ENCODE measurements around the gene CDK5RAP2.
"Not testable (repeated sequence)": the region's sequence is repeated elsewhere in the genome, so short reads cannot be mapped to it uniquely, and the experiment has no call there.

The CDK5RAP2 gene

DNA sequence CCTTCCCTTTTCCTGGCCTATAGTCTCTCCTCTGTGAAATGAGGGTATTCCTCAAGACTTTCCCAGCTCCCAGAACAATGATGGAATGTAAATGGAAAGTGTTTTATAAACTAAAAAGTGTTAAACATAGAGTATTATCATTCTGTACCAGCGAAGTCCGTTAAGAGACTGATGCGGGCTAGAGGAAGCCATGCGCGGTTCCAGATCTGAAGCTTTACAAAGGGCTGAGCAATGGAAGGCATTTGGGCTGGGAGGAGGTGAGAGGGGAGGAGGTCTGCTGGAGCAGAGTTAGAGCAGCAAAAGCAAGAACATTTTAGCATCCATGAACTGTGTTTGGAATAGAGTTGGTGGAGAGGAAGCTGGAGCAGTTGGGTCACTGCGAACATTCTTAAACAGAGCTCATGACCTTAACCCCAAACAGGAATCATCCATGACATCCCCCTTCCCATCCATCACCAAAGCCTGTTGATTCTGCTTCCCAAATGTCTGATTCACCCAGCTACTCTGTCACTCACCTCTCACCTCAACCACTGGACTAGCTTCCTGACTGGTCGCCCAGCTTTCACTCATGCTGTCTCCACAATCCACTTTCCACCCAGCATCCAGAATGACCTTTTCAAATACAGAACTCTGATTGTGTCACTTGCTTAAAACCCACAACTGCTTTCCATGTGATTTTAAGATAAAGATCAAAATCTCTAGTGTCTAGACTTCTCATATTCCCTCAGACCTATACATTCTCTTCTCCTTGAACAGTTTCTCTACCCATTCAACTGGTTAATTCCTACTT, 37.1 kb downstream of the CDK5RAP2 start:
- no peak for DNase-seq

GRCh38 chr9:120541921-120542320, 38.0 kb downstream of the CDK5RAP2 start:
- DNase-seq = no peak

- DNase-seq = no peak
Observed at GRCh38 chr9:120539951-120540350, 40.0 kb downstream of the CDK5RAP2 start.

- DNase-seq = no peak
Observed at GRCh38 chr9:120538339-120538738, 41.6 kb downstream of the CDK5RAP2 start.

DNA sequence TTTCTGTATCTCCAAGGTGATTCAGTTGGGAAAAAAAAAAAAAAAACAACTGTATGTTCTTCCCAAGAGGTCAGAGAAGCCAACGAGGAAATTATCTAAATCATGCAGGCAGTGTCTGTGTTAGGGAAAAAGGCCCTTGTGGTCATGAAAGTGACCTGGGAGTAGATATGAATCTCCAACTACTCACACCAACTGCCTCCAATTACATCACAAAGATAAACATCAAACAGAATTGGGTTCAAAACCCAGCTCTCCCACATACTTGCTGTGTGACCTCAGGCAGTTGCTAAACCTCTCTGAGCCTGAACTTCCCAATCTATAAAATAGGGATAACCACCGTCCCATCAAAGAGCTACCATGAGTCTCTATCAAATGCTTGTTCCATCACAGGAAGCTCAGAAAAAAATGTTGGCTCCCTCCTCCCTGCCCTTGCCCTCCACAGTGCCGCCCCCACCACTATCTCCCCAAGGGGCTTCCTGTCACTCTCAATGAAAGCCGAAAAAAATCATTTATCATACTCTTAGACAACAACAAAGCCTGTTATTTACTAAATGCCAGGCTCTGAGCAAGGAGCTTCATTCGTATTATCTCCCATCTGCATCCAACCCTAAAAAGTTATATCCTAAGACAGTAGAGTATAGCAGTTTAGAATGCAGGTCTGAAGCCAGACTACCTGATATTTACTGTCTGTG, 42.9 kb downstream of the CDK5RAP2 start:
- DNase-seq = no peak

GRCh38 chr9:120536094-120536493, 43.9 kb downstream of the CDK5RAP2 start:
- no peak for DNase-seq

- DNase-seq = no peak
Observed at GRCh38 chr9:120534266-120534665, 45.7 kb downstream of the CDK5RAP2 start.

DNA sequence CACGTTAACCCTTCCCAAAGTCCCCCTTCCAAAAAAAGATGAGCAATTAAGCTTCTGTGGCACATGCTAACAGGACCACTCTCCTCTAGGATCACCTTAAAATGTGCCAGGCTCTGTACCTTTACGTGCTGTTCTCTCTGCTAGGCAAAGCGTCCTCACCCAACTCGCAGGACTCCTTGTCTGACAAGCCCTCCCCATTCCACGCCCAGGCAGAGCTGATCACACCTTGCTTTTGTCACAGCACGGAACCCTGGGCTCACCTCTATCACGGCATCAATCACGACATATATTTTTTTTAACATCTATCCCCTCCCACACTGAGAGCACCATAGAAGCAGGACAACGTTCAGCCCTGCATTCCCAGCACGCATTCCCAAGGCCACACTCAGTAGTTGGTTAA, 47.1 kb downstream of the CDK5RAP2 start:
- DNase-seq = no peak

DNA sequence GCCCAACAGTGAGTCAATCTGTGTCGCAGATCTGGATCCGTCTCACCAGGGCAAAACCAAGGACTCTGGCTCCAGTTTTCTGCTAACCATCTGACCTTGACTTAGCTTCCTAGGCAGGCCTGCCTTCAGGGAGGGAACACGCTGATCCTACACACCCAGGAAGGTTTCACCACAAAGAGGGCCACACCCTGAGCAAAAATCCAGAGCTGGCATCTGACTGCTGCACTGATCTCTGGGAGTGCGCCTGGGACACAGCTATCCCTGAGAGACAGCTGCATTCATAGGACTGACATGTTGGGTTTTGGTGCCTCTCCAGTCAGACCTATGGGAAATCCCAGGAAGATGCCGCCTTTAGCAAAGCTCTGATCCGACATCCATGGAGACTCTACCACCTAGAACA, 47.5 kb downstream of the CDK5RAP2 start:
- no peak for DNase-seq

DNA sequence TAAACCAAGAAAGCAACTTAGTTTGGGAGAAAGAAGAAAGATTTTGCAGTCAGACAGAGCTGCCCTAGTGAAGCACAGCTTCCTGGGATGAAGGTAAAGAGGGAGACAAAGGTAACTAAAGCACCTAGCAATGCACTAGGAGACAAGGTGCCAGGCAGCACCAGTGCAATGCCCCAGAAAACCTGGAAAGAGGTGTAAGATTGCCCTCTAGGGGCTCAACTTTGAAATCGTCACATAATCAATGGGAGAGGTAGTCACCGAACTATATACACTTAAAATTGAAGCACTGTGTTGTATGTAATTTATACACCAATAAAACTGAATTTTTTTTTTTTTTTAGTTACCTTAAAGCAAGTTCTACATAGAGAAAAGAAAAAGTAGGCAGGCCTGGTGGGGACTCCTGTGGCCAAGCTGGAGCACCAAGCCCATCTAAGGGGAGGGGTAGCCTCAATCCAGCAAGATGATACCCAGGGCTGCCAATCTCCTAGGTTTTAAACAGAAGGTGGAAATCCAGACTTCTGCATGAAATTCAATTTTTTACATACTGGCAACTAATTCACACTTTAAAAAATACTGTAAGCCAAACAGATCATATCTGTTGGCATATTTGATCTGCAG, 48.2 kb downstream of the CDK5RAP2 start:
- no peak for DNase-seq

GRCh38 chr9:120530220-120530832, 49.6 kb downstream of the CDK5RAP2 start:
- not testable (repeated sequence) for DNase-seq

DNA sequence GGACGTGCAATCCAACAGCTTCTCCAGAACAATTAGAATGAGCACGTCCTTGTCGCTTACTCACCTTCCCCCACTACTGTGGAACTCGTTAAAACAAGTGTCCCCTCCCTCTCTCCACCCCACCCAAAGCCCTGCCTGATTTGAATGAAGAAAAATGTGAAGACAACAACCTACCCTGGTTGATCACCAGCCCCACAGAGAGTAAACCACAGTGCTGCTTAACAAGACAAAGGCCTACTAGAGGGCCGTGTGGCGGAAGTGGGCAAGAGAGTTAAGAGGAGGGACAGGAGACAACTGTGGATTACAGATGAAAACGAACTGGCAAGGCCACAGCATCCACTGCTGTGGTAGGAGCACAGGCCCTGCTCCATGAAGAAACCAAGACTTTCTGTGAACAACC, 51.1 kb downstream of the CDK5RAP2 start:
- DNase-seq = no peak

DNA sequence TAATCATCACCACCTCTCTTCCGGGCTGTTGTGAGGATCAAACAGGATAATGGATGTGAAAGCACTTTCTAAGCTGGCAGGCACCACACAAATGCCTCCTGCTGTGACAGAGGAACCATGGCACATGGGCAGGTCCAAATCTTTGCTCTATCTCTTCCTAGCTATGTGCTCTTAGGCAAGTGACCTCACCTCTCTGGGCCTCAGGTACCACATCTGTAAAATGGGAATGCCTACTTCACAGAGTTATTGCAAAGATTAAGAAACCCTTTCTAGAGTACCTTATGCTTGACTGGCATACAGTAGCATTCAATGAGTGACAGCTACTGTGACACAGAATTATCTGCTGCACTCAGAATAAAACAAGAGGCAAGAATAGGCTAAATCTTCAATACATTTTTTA, 51.6 kb downstream of the CDK5RAP2 start:
- DNase-seq = no peak

- no peak for DNase-seq
Observed at GRCh38 chr9:120526534-120526933, 53.4 kb downstream of the CDK5RAP2 start.

GRCh38 chr9:120524863-120525262, 55.1 kb downstream of the CDK5RAP2 start:
- no peak for DNase-seq

DNA sequence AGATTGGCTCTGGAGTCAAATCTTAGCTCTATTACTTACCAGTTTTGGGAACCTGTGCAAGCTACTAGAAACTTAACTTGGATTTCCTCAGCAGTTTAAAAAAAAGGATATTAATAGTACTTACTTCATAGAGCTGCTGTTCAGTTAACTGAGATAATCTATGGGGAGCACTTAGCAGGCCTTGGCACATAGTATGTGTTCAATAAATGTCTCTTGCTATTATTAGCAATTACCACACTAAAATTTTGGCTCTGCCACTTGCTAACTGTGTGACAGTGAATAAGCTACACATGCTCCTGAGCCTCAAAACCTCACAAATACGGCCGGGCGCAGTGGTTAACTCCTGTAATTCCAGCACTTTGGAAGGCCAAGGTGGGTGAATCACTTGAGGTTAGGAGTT, 55.9 kb downstream of the CDK5RAP2 start:
- no peak for DNase-seq

DNA sequence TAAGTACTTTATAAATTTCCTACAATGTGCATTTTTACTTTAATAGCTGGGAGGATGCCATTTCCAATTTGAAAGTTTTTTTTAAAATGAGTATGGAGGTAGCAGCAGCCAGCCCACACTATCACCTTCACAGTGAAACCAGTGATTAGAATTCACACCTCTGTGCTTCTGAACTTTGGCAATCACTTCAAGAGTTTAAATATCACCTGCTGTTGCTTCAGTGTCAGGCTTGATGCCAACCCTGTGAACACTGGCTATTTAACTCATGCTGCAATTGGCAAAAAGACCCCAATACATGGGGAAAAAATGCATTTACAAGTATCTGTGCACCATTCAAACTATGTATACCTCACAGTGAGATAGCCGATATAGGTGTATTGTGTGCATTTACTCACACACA, 57.4 kb downstream of the CDK5RAP2 start:
- no peak for DNase-seq

GRCh38 chr9:120522032-120522431, 57.9 kb downstream of the CDK5RAP2 start:
- no peak for DNase-seq

DNA sequence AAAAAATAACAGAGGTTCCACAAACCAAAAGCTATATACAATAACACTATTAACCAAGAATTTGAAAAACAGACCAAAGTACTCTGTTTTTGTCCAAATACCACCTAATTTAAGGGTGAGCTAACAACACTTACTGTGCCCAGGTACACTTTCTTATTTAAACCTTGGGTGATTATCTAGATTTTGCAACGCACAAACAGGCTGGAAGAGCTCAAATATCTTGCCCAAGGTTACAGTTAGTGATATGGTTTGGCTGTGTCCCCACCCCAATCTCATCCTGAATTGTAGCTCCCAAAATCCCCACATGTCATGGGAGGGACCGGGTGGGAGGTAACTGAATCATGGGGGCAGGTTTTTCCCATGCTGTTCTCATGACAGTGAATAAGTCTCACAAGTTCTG, 58.9 kb downstream of the CDK5RAP2 start:
- no peak for DNase-seq

DNA sequence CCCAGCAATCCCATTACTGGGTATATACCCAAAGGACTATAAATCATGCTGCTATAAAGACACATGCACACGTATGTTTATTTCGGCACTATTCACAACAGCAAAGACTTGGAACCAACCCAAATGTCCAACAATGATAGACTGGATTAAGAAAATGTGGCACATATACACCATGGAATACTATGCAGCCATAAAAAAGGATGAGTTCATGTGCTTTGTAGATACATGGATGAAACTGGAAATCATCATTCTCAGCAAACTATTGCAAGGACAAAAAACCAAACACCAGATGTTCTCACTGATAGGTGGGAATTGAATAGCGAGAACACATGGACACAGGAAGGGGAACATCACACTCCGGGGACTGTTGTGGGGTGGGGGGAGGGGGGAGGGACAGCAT, 64.0 kb downstream of the CDK5RAP2 start:
- DNase-seq = not testable (repeated sequence)

DNA sequence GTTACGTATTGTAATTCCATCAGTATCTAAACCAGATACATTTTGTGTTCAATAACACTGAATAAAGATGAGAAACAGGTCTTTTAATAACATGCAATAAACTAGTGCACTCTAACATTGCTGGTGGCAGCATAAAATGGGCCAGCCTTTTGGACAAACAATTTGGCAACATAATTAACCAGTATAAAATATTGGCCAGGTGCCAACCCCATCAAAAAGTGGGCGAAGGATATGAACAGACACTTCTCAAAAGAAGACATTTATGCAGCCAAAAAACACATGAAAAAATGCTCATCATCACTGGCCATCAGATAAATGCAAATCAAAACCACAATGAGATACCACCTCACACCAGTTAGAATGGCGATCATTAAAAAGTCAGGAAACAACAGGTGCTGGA, 64.5 kb downstream of the CDK5RAP2 start:
- not testable (repeated sequence) for DNase-seq

- DNase-seq = no peak
Observed at GRCh38 chr9:120514405-120514804, 65.6 kb downstream of the CDK5RAP2 start.

DNA sequence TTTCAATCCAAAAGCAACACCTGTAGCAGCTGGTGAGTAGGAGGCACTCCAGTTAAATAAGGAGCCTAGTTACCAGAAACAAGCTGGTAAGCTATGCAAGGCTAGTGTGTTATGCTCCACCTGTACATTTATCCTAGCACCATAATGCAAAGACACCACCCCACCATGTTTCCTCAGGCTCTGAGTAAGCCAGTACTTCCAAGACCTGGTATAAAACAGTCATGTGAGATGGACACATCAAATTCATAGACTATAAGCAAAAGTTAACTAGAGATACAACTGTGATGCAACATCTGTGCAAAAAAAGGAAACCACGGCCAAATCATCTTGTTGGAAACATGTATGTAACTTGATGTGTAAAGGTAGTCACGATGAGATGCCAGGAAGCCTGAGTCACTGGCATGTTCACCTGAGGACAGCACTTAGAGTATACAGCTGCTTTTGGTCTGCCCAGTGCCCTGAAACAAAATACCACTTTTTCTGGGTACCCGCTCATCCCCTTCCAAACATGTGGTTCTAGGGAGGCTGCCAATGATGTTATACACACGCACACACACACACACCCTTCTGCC, 66.1 kb downstream of the CDK5RAP2 start:
- no peak for DNase-seq
